GM12878 (cell line): Measurements from ENCODE around the gene CHRND. TPM values are rescaled to one million over a fixed set of nuclear protein-coding genes. Genes with fewer than 3 reads are reported as not detected.

Source experiments
- ATAC-seq: fragments of 200-7000 bp; cut with Tn5 transposase; 3 replicates; pipeline ENCODE4 v1.9.1; 2020; ENCODE audit warnings: mild to moderate bottlenecking, moderate library complexity
- BruUV-seq: library from RNA; stranded (reverse); fragments of 400-500 nt; replicated peaks from 2 replicates; lab custom pipeline; 2021; lab: Mats Ljungman, UMichigan
- CTCF ChIA-PET: fragments of 300-600 bp; sonication (Branson Sonifier 250); formaldehyde crosslinking; extraction: SDS; loops from one replicate; lab custom pipeline; 2021; ENCODE audit warnings: inconsistent platforms; lab: Yijun Ruan, JAX
- POLR2A ChIA-PET: fragments of 350-600 bp; formaldehyde crosslinking; extraction: SDS; loops from one replicate; lab custom pipeline; 2021; ENCODE audit warnings: inconsistent platforms; lab: Charles Lee
- RAD21 ChIA-PET: fragments of 300-600 bp; sonication (Branson Sonifier 250); formaldehyde crosslinking; loops from one replicate; lab custom pipeline; 2023; ENCODE audit warnings: antibody characterized with exemption; ENCODE audit not compliant: unreplicated experiment; lab: Charles Lee
- SMC1A ChIA-PET: fragments of 300-600 bp; sonication (Branson Sonifier 250); formaldehyde crosslinking; loops from one replicate; lab custom pipeline; 2023; ENCODE audit not compliant: unreplicated experiment, uncharacterized antibody; lab: Charles Lee
- DNase-seq: peaks from one replicate; pipeline ENCODE4 v3.0.0-alpha.2; 2011; ENCODE audit warnings: low read depth, low spot score
- FAIRE-seq: peaks from 3 replicates; lab custom pipeline; 2011; peaks lifted over from hg19 to GRCh38; lab: Jason Lieb, UNC
- H2AFZ ChIP-seq: 2 replicates; pipeline ENCODE4 v1.6.0; 2011; ENCODE audit warnings: low read depth, low read length, control low read depth; ENCODE audit not compliant: control insufficient read depth
- H3K27ac ChIP-seq: 2 replicates; pipeline ENCODE4 v1.5.1; 2011; ENCODE audit warnings: control low read depth; ENCODE audit not compliant: control insufficient read depth, insufficient read depth
- H3K27me3 ChIP-seq, 2 experiments: replicated peaks in 1 of 2; 2 replicates each; pipeline versions ENCODE4 v1.6.0 to v1.6.1; 2011; ENCODE audit warnings: low read length in 1 of 2; ENCODE audit not compliant: control insufficient read depth in 2 of 2, insufficient read depth in 2 of 2
- H3K36me3 ChIP-seq, 2 experiments: 2 replicates each; pipeline ENCODE4 v1.5.1; 2011; ENCODE audit warnings: low read length in 1 of 2; ENCODE audit not compliant: control insufficient read depth in 2 of 2, insufficient read depth in 2 of 2
- H3K4me1 ChIP-seq: 2 replicates; pipeline ENCODE4 v1.6.1; 2011; ENCODE audit warnings: mild to moderate bottlenecking, low read length, moderate library complexity, mixed read lengths; ENCODE audit not compliant: control insufficient read depth, insufficient read depth
- H3K4me2 ChIP-seq: 2 replicates; pipeline ENCODE4 v1.6.0; 2011; ENCODE audit warnings: control low read depth; ENCODE audit not compliant: control insufficient read depth, insufficient read depth
- H3K4me3 ChIP-seq: fragments of 200-600 bp; sonication (generic); 2 replicates; pipeline ENCODE4 v1.5.1; 2016
- H3K79me2 ChIP-seq: 2 replicates; pipeline ENCODE4 v1.6.0; 2011; ENCODE audit warnings: low read length; ENCODE audit not compliant: control insufficient read depth, insufficient read depth
- H3K9ac ChIP-seq: 2 replicates; pipeline ENCODE4 v1.8.0; 2011; ENCODE audit warnings: low read length, control low read depth, mixed read lengths; ENCODE audit not compliant: control insufficient read depth, insufficient read depth
- H3K9me3 ChIP-seq: replicated peaks from 3 replicates; pipeline ENCODE4 v1.5.1; 2011; ENCODE audit warnings: mild to moderate bottlenecking, low read length; ENCODE audit not compliant: control insufficient read depth, insufficient read depth
- H4K20me1 ChIP-seq: 2 replicates; pipeline ENCODE4 v1.6.0; 2011; ENCODE audit not compliant: control insufficient read depth, insufficient read depth
- CHD4 ChIP-seq: fragments of 200-600 bp; sonication (generic); IDR thresholded peaks from 2 replicates; pipeline ENCODE4 v1.6.1; 2016; ENCODE audit warnings: mild to moderate bottlenecking
- CREM ChIP-seq: IDR thresholded peaks from 2 replicates; pipeline ENCODE4 v1.6.1; 2014; ENCODE audit warnings: antibody characterized with exemption, low read depth
- HDGF ChIP-seq: fragments of 450-650 bp; IDR thresholded peaks from 2 replicates; pipeline ENCODE4 v1.6.1; 2016; ENCODE audit warnings: antibody characterized with exemption
- MTA3 ChIP-seq: IDR thresholded peaks from 2 replicates; pipeline ENCODE4 v1.6.1; 2012; ENCODE audit warnings: low read length, inconsistent platforms, borderline replicate concordance
- RB1 ChIP-seq: fragments of 450-650 bp; formaldehyde crosslinking; IDR thresholded peaks from 2 replicates; pipeline ENCODE4 v1.6.1; 2017; ENCODE audit warnings: mild to moderate bottlenecking, borderline replicate concordance
- RFX5 ChIP-seq: IDR thresholded peaks from 2 replicates; pipeline ENCODE4 v1.6.1; 2011; ENCODE audit warnings: low read depth, low read length, improper control_type of control experiment
- SIN3A ChIP-seq: IDR thresholded peaks from 2 replicates; pipeline ENCODE4 v1.6.1; 2012; ENCODE audit warnings: low read depth, low read length, improper control_type of control experiment
- SPI1 ChIP-seq: IDR thresholded peaks from 2 replicates; pipeline ENCODE4 v1.6.1; 2011; ENCODE audit warnings: low read depth, mild to moderate bottlenecking, low read length, moderate library complexity, borderline replicate concordance; ENCODE audit not compliant: insufficient read depth
- WGBS: methylation state at CpG from one replicate; pipeline ENCODE4 v1.1.6; 2016; ENCODE audit warnings: low lambda C conversion rate; ENCODE audit not compliant: insufficient replicate concordance, insufficient coverage; ENCODE audit errors: missing lambda C conversion rate; 5-methylcytosine and 5-hydroxymethylcytosine counted together
- in situ Hi-C: fragments of 300-500 bp; cut with MboI; formaldehyde crosslinking; loops from 9 replicates; pipeline ENCODE4 v1.14.3; 2018; ENCODE audit warnings: mixed read lengths
- intact Hi-C: fragments of 100-400 bp; cut with micrococcal nuclease; formaldehyde crosslinking; loops from one replicate; pipeline ENCODE4 v1.14.2; 2022; ENCODE audit not compliant: unreplicated experiment
- polyA plus RNA-seq, 11 experiments: library from polyadenylated mRNA; depleted of rRNA in 4 of 11; unstranded in 6 of 11; stranded (reverse) in 5 of 11; fragments of >200 nt; fragmentation: Nextera tagmentation in 4 of 11; fragmentation: Illumina TruSeq in 1 of 11; extraction: Ambion mirVana in 4 of 11; extraction: Trizol in 1 of 11; gene quantifications; 1 replicate in 1 of 11; 2 replicates in 10 of 11; pipeline versions ENCODE4 v1.2.1 to v1.2.3, GENCODE V29; 2011 to 2016; ENCODE audit warnings: inconsistent platforms in 2 of 11, missing spikeins in 2 of 11, low read depth in 1 of 11
- total RNA-seq, 4 experiments: library from RNA; depleted of rRNA in 3 of 4; stranded (reverse); fragments of >200 nt in 3 of 4; fragmentation: Illumina TruSeq in 1 of 4; extraction: Trizol in 1 of 4; gene quantifications; 2 replicates each; pipeline versions ENCODE4 v1.2.1 to v1.2.3, GENCODE V29; 2013 to 2021
- TF ChIP-seq, protein P1 (sequence below): IDR thresholded peaks from 2 replicates; pipeline ENCODE4 v1.6.1; 2012; ENCODE audit warnings: improper control_type of control experiment, low read depth, low read length; ENCODE audit not compliant: insufficient replicate concordance
- TF ChIP-seq, protein P2 (sequence below): fragments of 150-350 bp; IDR thresholded peaks from 2 replicates; pipeline ENCODE4 v1.6.1; 2016; ENCODE audit warnings: low read depth, low read length
- TF ChIP-seq, protein P3 (sequence below): fragments of 450-650 bp; IDR thresholded peaks from 2 replicates; pipeline ENCODE4 v1.6.1; 2017; ENCODE audit warnings: low read depth, mild to moderate bottlenecking, moderate library complexity

The CHRND gene
- total and polyA plus RNA-seq, 10 of the 15 experiments (the other 5 are each of a cell fraction or from before 2014, with no cell fraction given), result not detected

DNA sequence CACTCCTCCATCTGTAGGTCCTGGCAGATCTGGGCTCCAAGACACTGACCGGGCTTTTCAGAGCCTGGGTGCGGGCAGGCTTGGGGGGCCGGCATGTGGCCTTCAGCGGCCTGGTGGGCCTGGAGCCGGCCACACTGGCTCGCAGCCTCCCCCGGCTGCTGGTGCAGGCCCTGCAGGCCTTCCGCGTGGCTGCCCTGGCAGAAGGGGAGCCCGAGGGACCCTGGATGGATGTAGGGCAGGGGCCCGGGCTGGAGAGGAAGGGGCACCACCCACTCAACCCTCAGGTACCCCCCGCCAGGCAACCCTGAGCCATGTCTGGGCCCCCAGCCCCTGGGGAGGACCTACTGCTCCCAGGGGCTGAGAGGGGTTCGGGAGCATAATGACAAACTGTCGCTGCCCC lies 761 bp upstream of the CHRND start:
- WGBS, result 29% methylated on average over 9 of the region's 14 CpGs
- TF ChIP-seq HDGF, result no peak
- TF ChIP-seq, protein P1, sequence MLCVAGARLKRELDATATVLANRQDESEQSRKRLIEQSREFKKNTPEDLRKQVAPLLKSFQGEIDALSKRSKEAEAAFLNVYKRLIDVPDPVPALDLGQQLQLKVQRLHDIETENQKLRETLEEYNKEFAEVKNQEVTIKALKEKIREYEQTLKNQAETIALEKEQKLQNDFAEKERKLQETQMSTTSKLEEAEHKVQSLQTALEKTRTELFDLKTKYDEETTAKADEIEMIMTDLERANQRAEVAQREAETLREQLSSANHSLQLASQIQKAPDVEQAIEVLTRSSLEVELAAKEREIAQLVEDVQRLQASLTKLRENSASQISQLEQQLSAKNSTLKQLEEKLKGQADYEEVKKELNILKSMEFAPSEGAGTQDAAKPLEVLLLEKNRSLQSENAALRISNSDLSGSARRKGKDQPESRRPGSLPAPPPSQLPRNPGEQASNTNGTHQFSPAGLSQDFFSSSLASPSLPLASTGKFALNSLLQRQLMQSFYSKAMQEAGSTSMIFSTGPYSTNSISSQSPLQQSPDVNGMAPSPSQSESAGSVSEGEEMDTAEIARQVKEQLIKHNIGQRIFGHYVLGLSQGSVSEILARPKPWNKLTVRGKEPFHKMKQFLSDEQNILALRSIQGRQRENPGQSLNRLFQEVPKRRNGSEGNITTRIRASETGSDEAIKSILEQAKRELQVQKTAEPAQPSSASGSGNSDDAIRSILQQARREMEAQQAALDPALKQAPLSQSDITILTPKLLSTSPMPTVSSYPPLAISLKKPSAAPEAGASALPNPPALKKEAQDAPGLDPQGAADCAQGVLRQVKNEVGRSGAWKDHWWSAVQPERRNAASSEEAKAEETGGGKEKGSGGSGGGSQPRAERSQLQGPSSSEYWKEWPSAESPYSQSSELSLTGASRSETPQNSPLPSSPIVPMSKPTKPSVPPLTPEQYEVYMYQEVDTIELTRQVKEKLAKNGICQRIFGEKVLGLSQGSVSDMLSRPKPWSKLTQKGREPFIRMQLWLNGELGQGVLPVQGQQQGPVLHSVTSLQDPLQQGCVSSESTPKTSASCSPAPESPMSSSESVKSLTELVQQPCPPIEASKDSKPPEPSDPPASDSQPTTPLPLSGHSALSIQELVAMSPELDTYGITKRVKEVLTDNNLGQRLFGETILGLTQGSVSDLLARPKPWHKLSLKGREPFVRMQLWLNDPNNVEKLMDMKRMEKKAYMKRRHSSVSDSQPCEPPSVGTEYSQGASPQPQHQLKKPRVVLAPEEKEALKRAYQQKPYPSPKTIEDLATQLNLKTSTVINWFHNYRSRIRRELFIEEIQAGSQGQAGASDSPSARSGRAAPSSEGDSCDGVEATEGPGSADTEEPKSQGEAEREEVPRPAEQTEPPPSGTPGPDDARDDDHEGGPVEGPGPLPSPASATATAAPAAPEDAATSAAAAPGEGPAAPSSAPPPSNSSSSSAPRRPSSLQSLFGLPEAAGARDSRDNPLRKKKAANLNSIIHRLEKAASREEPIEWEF, result no peak
- TF ChIP-seq, protein P2, sequence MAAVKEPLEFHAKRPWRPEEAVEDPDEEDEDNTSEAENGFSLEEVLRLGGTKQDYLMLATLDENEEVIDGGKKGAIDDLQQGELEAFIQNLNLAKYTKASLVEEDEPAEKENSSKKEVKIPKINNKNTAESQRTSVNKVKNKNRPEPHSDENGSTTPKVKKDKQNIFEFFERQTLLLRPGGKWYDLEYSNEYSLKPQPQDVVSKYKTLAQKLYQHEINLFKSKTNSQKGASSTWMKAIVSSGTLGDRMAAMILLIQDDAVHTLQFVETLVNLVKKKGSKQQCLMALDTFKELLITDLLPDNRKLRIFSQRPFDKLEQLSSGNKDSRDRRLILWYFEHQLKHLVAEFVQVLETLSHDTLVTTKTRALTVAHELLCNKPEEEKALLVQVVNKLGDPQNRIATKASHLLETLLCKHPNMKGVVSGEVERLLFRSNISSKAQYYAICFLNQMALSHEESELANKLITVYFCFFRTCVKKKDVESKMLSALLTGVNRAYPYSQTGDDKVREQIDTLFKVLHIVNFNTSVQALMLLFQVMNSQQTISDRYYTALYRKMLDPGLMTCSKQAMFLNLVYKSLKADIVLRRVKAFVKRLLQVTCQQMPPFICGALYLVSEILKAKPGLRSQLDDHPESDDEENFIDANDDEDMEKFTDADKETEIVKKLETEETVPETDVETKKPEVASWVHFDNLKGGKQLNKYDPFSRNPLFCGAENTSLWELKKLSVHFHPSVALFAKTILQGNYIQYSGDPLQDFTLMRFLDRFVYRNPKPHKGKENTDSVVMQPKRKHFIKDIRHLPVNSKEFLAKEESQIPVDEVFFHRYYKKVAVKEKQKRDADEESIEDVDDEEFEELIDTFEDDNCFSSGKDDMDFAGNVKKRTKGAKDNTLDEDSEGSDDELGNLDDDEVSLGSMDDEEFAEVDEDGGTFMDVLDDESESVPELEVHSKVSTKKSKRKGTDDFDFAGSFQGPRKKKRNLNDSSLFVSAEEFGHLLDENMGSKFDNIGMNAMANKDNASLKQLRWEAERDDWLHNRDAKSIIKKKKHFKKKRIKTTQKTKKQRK, result no peak
- TF ChIP-seq, protein P3, sequence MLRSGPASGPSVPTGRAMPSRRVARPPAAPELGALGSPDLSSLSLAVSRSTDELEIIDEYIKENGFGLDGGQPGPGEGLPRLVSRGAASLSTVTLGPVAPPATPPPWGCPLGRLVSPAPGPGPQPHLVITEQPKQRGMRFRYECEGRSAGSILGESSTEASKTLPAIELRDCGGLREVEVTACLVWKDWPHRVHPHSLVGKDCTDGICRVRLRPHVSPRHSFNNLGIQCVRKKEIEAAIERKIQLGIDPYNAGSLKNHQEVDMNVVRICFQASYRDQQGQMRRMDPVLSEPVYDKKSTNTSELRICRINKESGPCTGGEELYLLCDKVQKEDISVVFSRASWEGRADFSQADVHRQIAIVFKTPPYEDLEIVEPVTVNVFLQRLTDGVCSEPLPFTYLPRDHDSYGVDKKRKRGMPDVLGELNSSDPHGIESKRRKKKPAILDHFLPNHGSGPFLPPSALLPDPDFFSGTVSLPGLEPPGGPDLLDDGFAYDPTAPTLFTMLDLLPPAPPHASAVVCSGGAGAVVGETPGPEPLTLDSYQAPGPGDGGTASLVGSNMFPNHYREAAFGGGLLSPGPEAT, result no peak
- TF ChIP-seq MTA3, result no peak
- no peak for TF ChIP-seq SIN3A
- TF ChIP-seq CHD4, result no peak
- TF ChIP-seq CREM, result no peak
- no peak for TF ChIP-seq RFX5
- TF ChIP-seq RB1, result no peak
- no peak for TF ChIP-seq SPI1

More for the DNA sequence above, 761 bp upstream of the CHRND start:
- Histone ChIP-seq H3K9me3 (no peaks in the 10 kb centered on the region), H3K27me3 (peaks cover 3 to 6% of the 10 kb centered on the region in 2 experiments; a peak in 3 of 4 replicates), H3K9ac (no peak overlapping the region), H3K36me3 (no peaks in the 10 kb centered on the region), H3K4me3 (no peak overlapping the region), H2AFZ (no peak overlapping the region), H3K4me1 (no peaks in the 10 kb centered on the region), H3K27ac (no peak overlapping the region), H3K79me2 (no peaks in the 10 kb centered on the region), H4K20me1 (no peaks in the 10 kb centered on the region), H3K4me2 (no peak overlapping the region)
- SMC1A ChIA-PET, result no interaction called here
- RAD21 ChIA-PET, result no interaction called here
- no peak for DNase-seq
- FAIRE-seq, result no peak
- BruUV-seq, result no TSS peak
- POLR2A ChIA-PET, result no interaction called here
- CTCF ChIA-PET, result no interaction called here
- intact Hi-C loops (no loop called here), in situ Hi-C loops (no loop called here)
- no peak for ATAC-seq
